ENCODE data around the gene BUD31. TPM values are rescaled to one million over a fixed set of nuclear protein-coding genes. Genes with fewer than 3 reads are reported as not detected.

The BUD31 gene
- total RNA-seq, 4 donors from 2014 or later, result 50.3 to 71.4 (median 60.3) TPM

- H3K27me3 ChIP-seq, result no peaks in the 10 kb centered on the region
- TF ChIP-seq EP300 (IDR thresholded peaks at IDR 0.05) (no peak), POLR2AphosphoS5 (IDR thresholded peaks at IDR 0.05) (no peak), POLR2A (IDR thresholded peaks at IDR 0.05) (no peak), CTCF (IDR thresholded peaks at IDR 0.05) (no peak)
- peaks cover 87% of the 10 kb centered on the region for H3K36me3 ChIP-seq
- no peaks in the 10 kb centered on the region for H3K9me3 ChIP-seq
- no peak overlapping the region for H3K4me3 ChIP-seq
- H3K4me1 ChIP-seq, result peaks cover 21% of the 10 kb centered on the region
- H3K27ac ChIP-seq, result no peak overlapping the region
- WGBS, result 92% methylated on average over 4 of the region's 9 CpGs
- DNase-seq (ENCODE audit: low spot score in 2 of 2), result no peak
Observed at GRCh38 chr7:99455874-99456273, 47.1 kb downstream of the BUD31 start.

GRCh38 chr7:99456288-99456687 lies 47.5 kb downstream of the BUD31 start:
- Histone ChIP-seq H3K9me3 (no peaks in the 10 kb centered on the region), H3K4me1 (peaks cover 24% of the 10 kb centered on the region), H3K27me3 (no peaks in the 10 kb centered on the region), H3K27ac (no peak overlapping the region), H3K36me3 (peaks cover 83% of the 10 kb centered on the region), H3K4me3 (no peak overlapping the region)
- 75% methylated on average over 4 of the region's 13 CpGs for WGBS
- TF ChIP-seq POLR2A (IDR thresholded peaks at IDR 0.05) (no peak), POLR2AphosphoS5 (IDR thresholded peaks at IDR 0.05) (no peak), CTCF (IDR thresholded peaks at IDR 0.05) (no peak), EP300 (IDR thresholded peaks at IDR 0.05) (no peak)
- DNase-seq (ENCODE audit: low spot score in 2 of 2), result no peak

- Histone ChIP-seq H3K4me3 (no peak overlapping the region), H3K4me1 (peaks cover 30% of the 10 kb centered on the region), H3K27me3 (no peaks in the 10 kb centered on the region), H3K36me3 (peaks cover 74% of the 10 kb centered on the region), H3K27ac (no peak overlapping the region), H3K9me3 (no peaks in the 10 kb centered on the region)
- TF ChIP-seq CTCF (IDR thresholded peaks at IDR 0.05) (no peak), POLR2A (IDR thresholded peaks at IDR 0.05) (no peak), EP300 (IDR thresholded peaks at IDR 0.05) (no peak), POLR2AphosphoS5 (IDR thresholded peaks at IDR 0.05) (no peak)
- DNase-seq (ENCODE audit: low spot score in 2 of 2), result no peak
- WGBS, result 81% methylated on average over 6 of the region's 6 CpGs
Observed at GRCh38 chr7:99457050-99457649, 48.4 kb downstream of the BUD31 start.

GRCh38 chr7:99457650-99458493 lies 49.1 kb downstream of the BUD31 start:
- DNase-seq (ENCODE audit: low spot score in 2 of 2), result no peak
- Histone ChIP-seq H3K4me1 (peaks cover 25% of the 10 kb centered on the region), H3K36me3 (peaks cover 73% of the 10 kb centered on the region), H3K4me3 (no peak overlapping the region), H3K27me3 (no peaks in the 10 kb centered on the region), H3K27ac (no peak overlapping the region), H3K9me3 (no peaks in the 10 kb centered on the region)
- WGBS, result 84% methylated on average over 22 of the region's 26 CpGs
- TF ChIP-seq POLR2A (IDR thresholded peaks at IDR 0.05), result no peak
- no peak for TF ChIP-seq EP300 (IDR thresholded peaks at IDR 0.05)
- TF ChIP-seq POLR2AphosphoS5 (IDR thresholded peaks at IDR 0.05), result no peak
- no peak for TF ChIP-seq CTCF (IDR thresholded peaks at IDR 0.05)

GRCh38 chr7:99459087-99459486 lies 50.3 kb downstream of the BUD31 start:
- Histone ChIP-seq H3K27ac (no peak overlapping the region), H3K4me1 (peaks cover 26% of the 10 kb centered on the region), H3K36me3 (peaks cover 63% of the 10 kb centered on the region), H3K4me3 (no peak overlapping the region), H3K9me3 (no peaks in the 10 kb centered on the region), H3K27me3 (no peaks in the 10 kb centered on the region)
- 88% methylated on average over 8 of the region's 8 CpGs for WGBS
- TF ChIP-seq CTCF (IDR thresholded peaks at IDR 0.05), result peak in 1 of 2 donors; percentile 25
- TF ChIP-seq POLR2A (IDR thresholded peaks at IDR 0.05), result no peak
- TF ChIP-seq EP300 (IDR thresholded peaks at IDR 0.05), result no peak
- no peak for TF ChIP-seq POLR2AphosphoS5 (IDR thresholded peaks at IDR 0.05)
- DNase-seq (ENCODE audit: low spot score in 2 of 2), result no peak
